Measurements from ENCODE around the gene CEMIP2. TPM values are rescaled to one million over a fixed set of nuclear protein-coding genes. Genes with fewer than 3 reads are reported as not detected.

CEMIP2 gene
- polyA plus RNA-seq, 4 donors: 24.6 to 31.8 (median 27.5) TPM

- no peak for DNase-seq (ENCODE audit: low read depth in 4 of 4, low spot score in 3 of 4)
Observed at GRCh38 chr9:71778085-71778484, 9.8 kb upstream of the CEMIP2 start.

- no peak for DNase-seq (ENCODE audit: low read depth in 4 of 4, low spot score in 3 of 4)
Observed at GRCh38 chr9:71774920-71775319, 6.6 kb upstream of the CEMIP2 start.

DNA sequence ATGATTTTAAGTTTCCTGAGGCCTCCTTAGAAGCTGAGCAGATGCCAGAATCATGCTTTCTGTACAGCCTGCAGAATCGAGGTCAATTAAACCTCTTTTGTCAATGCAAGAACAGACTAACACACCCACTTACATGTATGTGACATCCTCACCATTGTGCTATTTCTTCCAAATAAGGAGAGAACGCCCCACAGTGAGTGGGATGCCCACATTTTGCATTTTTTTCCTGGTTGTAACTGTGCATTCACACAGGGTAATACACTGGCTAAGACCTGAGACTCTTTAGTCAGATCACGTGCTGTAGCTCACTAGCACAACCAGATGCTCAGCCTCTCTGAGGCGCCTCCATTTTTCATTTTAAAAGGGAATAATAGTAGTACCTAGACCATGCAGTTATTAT is 4.4 kb upstream of the CEMIP2 start:
- no peak for DNase-seq (ENCODE audit: low read depth in 4 of 4, low spot score in 3 of 4)

DNA sequence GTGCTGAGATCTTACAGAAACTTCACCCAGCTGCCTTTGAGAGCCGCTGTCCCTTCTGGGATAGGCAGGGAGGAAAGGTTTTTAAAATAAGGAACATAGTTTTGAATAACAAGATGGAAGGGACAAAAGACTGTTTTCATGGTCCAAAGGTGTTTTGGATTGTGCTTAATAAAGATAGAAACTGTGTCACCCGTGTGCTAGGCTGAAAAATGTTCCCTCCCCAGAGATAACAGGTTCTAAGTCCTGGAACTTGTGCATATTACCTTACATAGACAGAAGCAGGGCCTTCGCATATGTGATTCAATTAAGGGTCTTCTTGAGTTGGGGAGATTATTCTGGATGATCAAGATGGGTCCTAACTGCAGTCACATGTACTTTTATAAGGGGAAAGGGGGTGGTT is 1.9 kb upstream of the CEMIP2 start:
- DNase-seq (ENCODE audit: low read depth in 4 of 4, low spot score in 3 of 4): no peak

GRCh38 chr9:71769175-71770161 is 1.2 kb upstream of the CEMIP2 start:
- peak in 2 of 4 donors; percentile 20 to 37 for DNase-seq (ENCODE audit: low read depth in 4 of 4, low spot score in 3 of 4)

DNA sequence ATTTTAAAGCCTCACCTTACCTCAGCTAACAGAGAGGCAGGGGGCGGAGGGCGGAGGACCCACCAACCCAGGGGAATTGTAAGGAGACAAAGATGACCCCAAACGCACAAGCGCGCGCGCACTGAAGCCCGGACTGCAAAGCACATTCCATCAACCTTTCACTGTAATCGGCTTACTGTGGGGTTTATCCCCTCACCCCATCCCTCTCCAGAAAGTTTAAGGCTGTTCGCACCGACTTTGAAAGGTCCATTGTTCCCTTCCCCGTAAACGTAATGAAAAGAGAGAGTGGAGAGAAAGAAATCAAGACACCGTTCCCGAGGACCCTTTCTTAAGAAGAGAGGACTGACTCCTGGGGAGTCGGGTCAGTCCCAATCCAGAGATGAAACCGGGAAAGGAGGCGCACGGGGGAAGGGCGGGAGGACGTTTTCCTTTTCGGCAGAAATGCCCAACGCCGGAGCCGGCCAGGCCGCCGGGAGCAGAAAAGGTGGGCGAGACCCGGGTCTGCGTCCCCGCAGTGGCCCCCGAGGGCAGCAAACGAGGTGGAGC is 464 bp downstream of the CEMIP2 start:
- DNase-seq (ENCODE audit: low read depth in 4 of 4, low spot score in 3 of 4): peak in 2 of 4 donors; percentile 12 to 28

DNA sequence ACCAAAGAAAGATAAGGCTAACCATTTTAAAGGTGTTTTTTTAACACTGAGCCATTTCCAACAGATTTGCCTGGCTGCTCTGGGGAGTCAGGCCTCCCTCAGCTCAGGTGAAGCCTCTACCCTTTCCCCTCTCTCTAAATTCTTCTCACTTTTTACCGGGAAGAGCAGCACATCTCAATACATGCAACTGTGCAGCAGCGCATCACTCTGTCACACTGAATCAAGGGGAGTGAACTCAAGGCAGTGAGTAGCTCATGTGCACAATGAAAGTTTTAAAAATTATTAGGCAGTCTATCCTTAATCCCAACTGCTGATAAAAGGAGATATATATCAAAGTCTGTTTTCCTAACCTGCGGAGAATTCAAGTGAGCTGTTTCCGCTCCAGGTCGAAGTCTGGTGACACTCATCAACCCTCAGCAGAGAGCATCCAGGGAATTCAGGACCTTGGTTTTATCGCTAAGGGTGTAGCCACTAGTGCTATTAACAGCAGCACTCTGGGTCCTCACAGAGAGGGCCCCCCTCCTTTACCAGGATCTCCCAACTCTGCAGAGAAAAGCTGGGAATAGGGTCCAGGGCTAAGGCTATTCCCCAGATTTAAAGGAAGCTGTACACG is 1.0 kb downstream of the CEMIP2 start:
- no peak for DNase-seq (ENCODE audit: low read depth in 4 of 4, low spot score in 3 of 4)

- DNase-seq (ENCODE audit: low read depth in 4 of 4, low spot score in 3 of 4): no peak
Observed at GRCh38 chr9:71766663-71767062, 1.6 kb downstream of the CEMIP2 start.

DNA sequence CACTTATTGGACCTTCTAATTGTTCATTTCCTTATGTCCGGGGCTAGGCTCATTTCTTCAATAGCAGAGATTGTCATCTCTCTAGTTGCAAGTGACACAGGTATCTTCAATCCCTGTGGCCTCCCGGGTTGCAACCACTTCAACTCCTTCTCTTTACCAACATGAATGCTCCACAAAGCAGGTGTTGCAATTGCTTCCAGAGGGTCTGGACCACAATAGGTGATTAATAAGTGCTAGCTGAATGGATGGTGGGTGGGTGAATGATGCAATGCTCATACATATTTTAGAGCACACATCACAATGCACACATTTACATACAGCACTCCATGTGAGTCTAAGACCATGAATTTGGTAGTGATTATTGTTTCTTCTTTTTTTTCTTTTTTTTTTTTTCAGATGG is 2.6 kb downstream of the CEMIP2 start:
- no peak for DNase-seq (ENCODE audit: low read depth in 4 of 4, low spot score in 3 of 4)

- no peak for DNase-seq (ENCODE audit: low read depth in 4 of 4, low spot score in 3 of 4)
Observed at GRCh38 chr9:71764891-71765290, 3.4 kb downstream of the CEMIP2 start.

DNA sequence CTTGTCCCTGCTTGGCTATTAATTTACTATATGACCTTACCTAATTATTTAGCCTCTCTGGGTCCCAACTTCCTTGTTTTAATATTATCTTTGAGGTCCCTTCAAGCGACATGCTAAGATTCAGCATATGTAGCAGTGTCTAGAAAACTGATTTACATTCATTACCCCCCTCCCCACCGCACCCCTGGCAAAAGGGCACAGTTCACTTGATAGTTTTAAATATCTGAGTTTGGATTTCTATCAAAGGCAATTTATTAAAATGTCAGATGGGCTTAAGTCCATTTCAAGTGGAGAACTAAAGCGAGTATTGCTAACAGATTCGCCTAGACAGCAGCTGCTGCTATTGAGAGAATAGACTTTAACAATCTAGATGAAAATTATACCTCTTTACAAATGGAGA is 3.9 kb downstream of the CEMIP2 start:
- no peak for DNase-seq (ENCODE audit: low read depth in 4 of 4, low spot score in 3 of 4)

DNA sequence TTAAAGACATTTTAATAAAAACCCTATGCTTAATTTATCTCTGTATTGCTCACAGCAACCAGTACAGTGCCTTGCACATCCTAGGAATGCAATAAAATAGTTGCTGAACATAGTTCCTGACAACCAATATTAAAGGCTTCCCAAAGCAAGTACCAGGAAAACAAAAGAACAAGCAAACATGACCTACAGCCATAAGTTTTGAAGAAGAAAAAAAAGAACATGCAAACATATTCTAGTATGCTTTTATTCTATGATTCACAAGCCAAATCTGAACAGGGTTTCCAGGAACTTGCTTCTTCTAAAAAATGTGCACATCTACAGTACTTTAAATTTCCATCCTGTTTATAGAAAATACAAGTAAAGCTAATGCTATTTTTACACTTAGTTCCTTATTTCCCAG is 4.5 kb downstream of the CEMIP2 start:
- no peak for DNase-seq (ENCODE audit: low read depth in 4 of 4, low spot score in 3 of 4)

GRCh38 chr9:71762900-71763653 is 5.2 kb downstream of the CEMIP2 start:
- DNase-seq (ENCODE audit: low read depth in 4 of 4, low spot score in 3 of 4): no peak

DNA sequence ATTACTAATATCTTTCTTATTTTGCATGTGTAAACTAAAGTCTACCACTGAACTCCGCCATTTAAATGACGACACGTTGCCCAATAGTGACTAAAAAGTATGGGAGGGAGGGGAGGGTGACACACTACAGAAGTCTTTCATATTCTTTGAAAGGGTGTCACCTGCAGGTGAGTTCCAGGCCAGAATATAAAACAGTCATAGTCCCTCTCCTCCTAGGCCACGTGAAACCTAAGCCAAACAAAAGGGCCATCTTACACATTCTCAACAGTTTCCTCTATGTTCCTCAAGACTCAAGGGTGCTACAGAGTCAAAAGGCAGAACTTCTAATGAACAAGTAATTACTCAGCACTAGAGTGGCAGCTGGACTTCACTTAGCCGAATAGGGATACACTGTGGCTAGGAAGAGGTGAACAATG is 6.4 kb downstream of the CEMIP2 start:
- DNase-seq (ENCODE audit: low read depth in 4 of 4, low spot score in 3 of 4): no peak

- DNase-seq (ENCODE audit: low read depth in 4 of 4, low spot score in 3 of 4): no peak
Observed at GRCh38 chr9:71760901-71761300, 7.4 kb downstream of the CEMIP2 start.

GRCh38 chr9:71758785-71759184 is 9.5 kb downstream of the CEMIP2 start:
- DNase-seq (ENCODE audit: low read depth in 4 of 4, low spot score in 3 of 4): no peak

DNA sequence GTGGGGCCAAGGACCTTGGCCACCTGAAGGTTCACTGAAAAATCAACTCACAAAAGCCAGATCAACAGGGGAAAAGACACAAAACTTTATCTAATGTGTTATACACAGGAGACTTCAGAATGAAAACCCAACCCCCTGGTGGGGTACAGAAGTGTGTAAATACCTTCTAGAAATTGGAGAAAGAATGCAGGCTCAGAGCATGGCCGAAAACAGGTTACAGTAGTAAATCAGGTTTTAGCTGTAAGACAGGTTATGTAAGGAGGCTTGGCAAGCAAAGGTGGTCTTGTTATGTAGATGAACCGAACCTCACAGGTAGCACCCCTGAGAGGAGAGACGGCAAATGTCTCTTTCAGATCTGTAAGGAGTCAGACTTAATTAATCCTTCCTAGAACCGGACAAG is 10.0 kb downstream of the CEMIP2 start:
- peak in 1 of 4 donors; percentile 29 for DNase-seq (ENCODE audit: low read depth in 4 of 4, low spot score in 3 of 4)

GRCh38 chr9:71756753-71757152 is 11.6 kb downstream of the CEMIP2 start:
- no peak for DNase-seq (ENCODE audit: low read depth in 4 of 4, low spot score in 3 of 4)

GRCh38 chr9:71755869-71756268 is 12.4 kb downstream of the CEMIP2 start:
- no peak for DNase-seq (ENCODE audit: low read depth in 4 of 4, low spot score in 3 of 4)

GRCh38 chr9:71755230-71755629 is 13.1 kb downstream of the CEMIP2 start:
- no peak for DNase-seq (ENCODE audit: low read depth in 4 of 4, low spot score in 3 of 4)

- no peak for DNase-seq (ENCODE audit: low read depth in 4 of 4, low spot score in 3 of 4)
Observed at GRCh38 chr9:71754151-71754550, 14.2 kb downstream of the CEMIP2 start.

Measured in right renal pelvis (tissue), 4 donors.